Naive thymus-derived CD4-positive, alpha-beta T cell (primary cell): ENCODE results near the gene CBX3. TPM values are rescaled to one million over a fixed set of nuclear protein-coding genes. Genes with fewer than 3 reads are reported as not detected.

Experiments
- ATAC-seq: fragments of 150-1000 bp; cut with Tn5 transposase; 2 replicates; pipeline ENCODE4 v1.10.0; 2021; ENCODE audit warnings: mild to moderate bottlenecking, moderate library complexity
- CTCF ChIA-PET: fragments of 350-600 bp; sonication (Branson Sonifier 250); formaldehyde crosslinking; loops from one replicate; lab custom pipeline; 2021; ENCODE audit warnings: antibody characterized with exemption; lab: Charles Lee
- POLR2A ChIA-PET: fragments of 350-600 bp; sonication (Branson Sonifier 250); formaldehyde crosslinking; loops from one replicate; lab custom pipeline; 2021; ENCODE audit warnings: antibody characterized with exemption, inconsistent platforms; lab: Charles Lee
- DNase-seq, 9 donors: peaks; one replicate each; pipeline versions ENCODE4 v3.0.0 to v3.0.0-alpha.2; 2020 to 2022; ENCODE audit warnings: mixed read lengths in 1 of 9
- H3K27ac ChIP-seq: one replicate; pipeline ENCODE4 v1.7.0; 2013; ENCODE audit warnings: mild to moderate bottlenecking, low read depth, low read length, moderate library complexity
- H3K27me3 ChIP-seq, 2 donors: one replicate each; pipeline ENCODE4 v1.7.0; 2013; ENCODE audit warnings: low read length in 2 of 2, mild to moderate bottlenecking in 2 of 2, moderate library complexity in 2 of 2; ENCODE audit not compliant: control insufficient read depth in 2 of 2, insufficient read depth in 2 of 2
- H3K36me3 ChIP-seq, 3 experiments: 1 replicate in 2 of 3; 2 replicates in 1 of 3; pipeline ENCODE4 v1.7.0; 2013; ENCODE audit warnings: low read length in 3 of 3, mild to moderate bottlenecking in 3 of 3, moderate library complexity in 1 of 3; ENCODE audit not compliant: insufficient read depth in 3 of 3, control insufficient read depth in 2 of 3
- H3K4me1 ChIP-seq, 2 donors: one replicate each; pipeline ENCODE4 v1.7.0; 2013; ENCODE audit warnings: low read length in 2 of 2, mild to moderate bottlenecking in 2 of 2, moderate library complexity in 1 of 2; ENCODE audit not compliant: control insufficient read depth in 2 of 2, insufficient read depth in 2 of 2
- H3K4me3 ChIP-seq: 2 replicates; pipeline ENCODE4 v1.7.0; 2013; ENCODE audit warnings: mild to moderate bottlenecking, low read length
- H3K9me3 ChIP-seq, 3 experiments: 1 replicate in 2 of 3; 2 replicates in 1 of 3; pipeline ENCODE4 v1.7.0; 2013; ENCODE audit warnings: low read length in 3 of 3; ENCODE audit not compliant: control insufficient read depth in 2 of 3
- H3K27ac Mint-ChIP-seq, 9 donors: one replicate each; pipeline ENCODE4 v1.8.0; 2020 to 2022; ENCODE audit warnings: mixed read lengths in 9 of 9, mild to moderate bottlenecking in 8 of 9, moderate library complexity in 5 of 9, inconsistent platforms in 2 of 9
- H3K27me3 Mint-ChIP-seq, 5 donors: one replicate each; pipeline ENCODE4 v1.8.0; 2021 to 2022; ENCODE audit warnings: mixed read lengths in 5 of 5, mild to moderate bottlenecking in 1 of 5
- H3K36me3 Mint-ChIP-seq, 5 donors: one replicate each; pipeline ENCODE4 v1.8.0; 2020 to 2022; ENCODE audit warnings: mixed read lengths in 5 of 5, mild to moderate bottlenecking in 3 of 5, inconsistent platforms in 1 of 5
- H3K4me1 Mint-ChIP-seq, 7 donors: one replicate each; pipeline ENCODE4 v1.8.0; 2020 to 2022; ENCODE audit warnings: mixed read lengths in 7 of 7, mild to moderate bottlenecking in 3 of 7, inconsistent platforms in 1 of 7
- H3K4me3 Mint-ChIP-seq, 10 donors: one replicate each; pipeline ENCODE4 v1.8.0; 2020 to 2022; ENCODE audit warnings: mild to moderate bottlenecking in 10 of 10, mixed read lengths in 10 of 10, moderate library complexity in 6 of 10, inconsistent platforms in 2 of 10
- H3K9me3 Mint-ChIP-seq, 11 donors: one replicate each; pipeline ENCODE4 v1.8.0; 2020 to 2022; ENCODE audit warnings: mixed read lengths in 11 of 11, mild to moderate bottlenecking in 4 of 11, inconsistent platforms in 1 of 11, moderate library complexity in 1 of 11
- intact Hi-C, 2 donors: fragments of 100-400 bp; cut with micrococcal nuclease; formaldehyde crosslinking; loops; one replicate each; pipeline ENCODE4 v1.15.1; 2023
- polyA plus RNA-seq, 2 donors: library from polyadenylated mRNA; unstranded; fragments of 300-500 nt; fragmentation: Illumina TruSeq; gene quantifications; one replicate each; pipeline ENCODE4 v1.2.3, GENCODE V29; 2021
- total RNA-seq, 6 experiments: library from RNA in 5 of 6; stranded (reverse) in 5 of 6; gene quantifications; 1 replicate in 5 of 6; 2 replicates in 1 of 6; pipeline ENCODE4 v1.2.3 and lab custom pipeline; 2021 to 2026

Gene CBX3
- total and polyA plus RNA-seq, 7 experiments from 2014 or later = 86.9 to 214 (median 112) TPM

- peaks cover 26 to 56% (median 51%) of the 10 kb centered on the region in 7 donors for H3K4me1 Mint-ChIP-seq
Measured at GRCh38 chr7:26203016-26203415, 1.5 kb downstream of the CBX3 start.

GRCh38 chr7:26208040-26208439, 6.5 kb downstream of the CBX3 start:
- Mint-ChIP-seq H3K4me3 (no peak overlapping the region), H3K4me1 (peaks cover 32 to 67% (median 57%) of the 10 kb centered on the region in 7 donors), H3K36me3 (peaks cover 7 to 51% (median 41%) of the 10 kb centered on the region in 5 donors), H3K9me3 (no peaks in the 10 kb centered on the region), H3K27ac (peak overlapping the region in 4 of 9 donors; percentile 21 to 82 (median 60)), H3K27me3 (no peaks in the 10 kb centered on the region)
- CTCF ChIA-PET = interaction anchor here (0.6 to 1.1 kb wide), 4 partner anchors 10 to 78 kb away, joined by 3 to 5 read pairs (median 3); no protein-coding TSS in a partner anchor
- no peaks in the 10 kb centered on the region for H3K27me3 ChIP-seq
- H3K36me3 ChIP-seq = peaks cover 6 to 63% (median 27%) of the 10 kb centered on the region in 3 experiments
- intact Hi-C loops = no loop called here
- POLR2A ChIA-PET = interaction anchor here (0.7 kb wide), 1 partner anchor 12 kb away, joined by 3 read pairs; no protein-coding TSS in a partner anchor
- H3K4me3 ChIP-seq = no peak overlapping the region
- no peak for DNase-seq
- H3K9me3 ChIP-seq = no peaks in the 10 kb centered on the region
- peaks cover 8 to 21% of the 10 kb centered on the region in 2 donors for H3K4me1 ChIP-seq
- no peak overlapping the region for H3K27ac ChIP-seq
- ATAC-seq = no peak

More at GRCh38 chr7:26203016-26203415, 1.5 kb downstream of the CBX3 start:
- Mint-ChIP-seq H3K9me3 (peaks cover 0 to 17% (median 0%) of the 10 kb centered on the region in 11 donors), H3K27ac (peak overlapping the region; percentile 83 to 92 (median 88)), H3K4me3 (peak overlapping the region; percentile 76 to 100 (median 92)), H3K27me3 (peaks cover 0 to 9% (median 0%) of the 10 kb centered on the region in 5 donors), H3K36me3 (peaks cover 11 to 51% (median 39%) of the 10 kb centered on the region in 5 donors)
- no peak for DNase-seq
- ChIA-PET POLR2A (interaction anchor here (0.8 to 13.1 kb wide), 10 partner anchors 11 to 124 kb away, joined by 3 to 289 read pairs (median 20); partner anchors contain the start of genes NFE2L3 and SNX10), CTCF (interaction anchor here (0.6 kb wide), 1 partner anchor 90 kb away, joined by 4 read pairs; no protein-coding TSS in a partner anchor)
- intact Hi-C loops = loop anchor here in 1 of 2 donors (5.0 kb wide), 4 partner anchors 464 to 1221 kb away; partner anchors contain the start of genes HOXA10, HOXA7 and OSBPL3
- H3K4me3 ChIP-seq = peak overlapping the region; percentile 99
- no peaks in the 10 kb centered on the region for H3K27me3 ChIP-seq
- no peak for ATAC-seq
- peaks cover 8 to 21% of the 10 kb centered on the region in 2 donors for H3K4me1 ChIP-seq
- peaks cover 0 to 44% (median 15%) of the 10 kb centered on the region in 3 experiments for H3K36me3 ChIP-seq
- no peaks in the 10 kb centered on the region for H3K9me3 ChIP-seq
- H3K27ac ChIP-seq = peak overlapping the region; percentile 97

- H3K36me3 ChIP-seq = peaks cover 6 to 43% (median 15%) of the 10 kb centered on the region in 3 experiments
- H3K4me3 Mint-ChIP-seq = no peak overlapping the region
- H3K9me3 ChIP-seq = no peaks in the 10 kb centered on the region
- H3K4me3 ChIP-seq = no peak overlapping the region
- H3K36me3 Mint-ChIP-seq = peaks cover 3 to 36% (median 31%) of the 10 kb centered on the region in 5 donors
- no peak overlapping the region for H3K27ac ChIP-seq
- ChIA-PET POLR2A (interaction anchor here (0.8 to 1.4 kb wide), 4 partner anchors 8 to 78 kb away, joined by 3 to 8 read pairs (median 4); partner anchors contain the start of genes CBX3 and SNX10), CTCF (no interaction called here)
- no peaks in the 10 kb centered on the region for H3K9me3 Mint-ChIP-seq
- H3K4me1 Mint-ChIP-seq = peaks cover 11 to 22% (median 20%) of the 10 kb centered on the region in 7 donors
- ATAC-seq (no peak), DNase-seq (no peak)
- no peaks in the 10 kb centered on the region for H3K27me3 ChIP-seq
- peak overlapping the region in 1 of 9 donors; percentile 54 for H3K27ac Mint-ChIP-seq
- intact Hi-C loops = no loop called here
- H3K27me3 Mint-ChIP-seq = no peaks in the 10 kb centered on the region
- no peaks in the 10 kb centered on the region for H3K4me1 ChIP-seq
Measured at GRCh38 chr7:26212921-26213718, 11.6 kb downstream of the CBX3 start.

GRCh38 chr7:26213807-26214515, 12.4 kb downstream of the CBX3 start:
- Mint-ChIP-seq H3K4me1 (peaks cover 11 to 22% (median 20%) of the 10 kb centered on the region in 7 donors), H3K27ac (peak overlapping the region in 3 of 9 donors; percentile 2 to 63 (median 53)), H3K36me3 (peaks cover 3 to 36% (median 31%) of the 10 kb centered on the region in 5 donors), H3K27me3 (no peaks in the 10 kb centered on the region), H3K4me3 (no peak overlapping the region), H3K9me3 (no peaks in the 10 kb centered on the region)
- no peak for ATAC-seq
- no peak for DNase-seq
- H3K4me1 ChIP-seq = no peaks in the 10 kb centered on the region
- intact Hi-C loops = no loop called here
- H3K27me3 ChIP-seq = no peaks in the 10 kb centered on the region
- H3K36me3 ChIP-seq = peaks cover 6 to 36% (median 11%) of the 10 kb centered on the region in 3 experiments
- ChIA-PET CTCF (interaction anchor here (0.6 kb wide), 1 partner anchor 155 kb away, joined by 3 read pairs; no protein-coding TSS in a partner anchor), POLR2A (interaction anchor here (0.8 to 1.5 kb wide), 7 partner anchors 9 to 78 kb away, joined by 3 to 8 read pairs (median 4); partner anchors contain the start of genes CBX3, HNRNPA2B1 and SNX10)
- no peak overlapping the region for H3K27ac ChIP-seq
- H3K9me3 ChIP-seq = no peaks in the 10 kb centered on the region
- H3K4me3 ChIP-seq = no peak overlapping the region

GRCh38 chr7:26216049-26216448, 14.5 kb downstream of the CBX3 start:
- ChIA-PET CTCF (no interaction called here), POLR2A (no interaction called here)
- peak overlapping the region in 1 of 9 donors; percentile 41 for H3K27ac Mint-ChIP-seq
- peaks cover 6 to 14% (median 7%) of the 10 kb centered on the region in 7 donors for H3K4me1 Mint-ChIP-seq
- H3K4me3 Mint-ChIP-seq = no peak overlapping the region
- no peaks in the 10 kb centered on the region for H3K9me3 ChIP-seq
- H3K36me3 ChIP-seq = peaks cover 0 to 16% (median 3%) of the 10 kb centered on the region in 3 experiments
- no peaks in the 10 kb centered on the region for H3K27me3 ChIP-seq
- H3K4me3 ChIP-seq = no peak overlapping the region
- peaks cover 0 to 25% (median 21%) of the 10 kb centered on the region in 5 donors for H3K36me3 Mint-ChIP-seq
- H3K9me3 Mint-ChIP-seq = no peaks in the 10 kb centered on the region
- no peak overlapping the region for H3K27ac ChIP-seq
- no peaks in the 10 kb centered on the region for H3K4me1 ChIP-seq
- no peak for ATAC-seq
- DNase-seq = no peak
- H3K27me3 Mint-ChIP-seq = peaks cover 0 to 6% (median 0%) of the 10 kb centered on the region in 5 donors
- intact Hi-C loops = no loop called here

- Histone ChIP-seq H3K27ac (no peak overlapping the region), H3K27me3 (no peaks in the 10 kb centered on the region), H3K9me3 (no peaks in the 10 kb centered on the region), H3K4me3 (no peak overlapping the region), H3K4me1 (no peaks in the 10 kb centered on the region), H3K36me3 (no peaks in the 10 kb centered on the region)
- Mint-ChIP-seq H3K36me3 (no peaks in the 10 kb centered on the region), H3K27ac (no peak overlapping the region), H3K9me3 (no peaks in the 10 kb centered on the region), H3K4me1 (no peaks in the 10 kb centered on the region), H3K4me3 (no peak overlapping the region), H3K27me3 (peaks cover 4 to 34% (median 9%) of the 10 kb centered on the region in 5 donors)
- POLR2A ChIA-PET = interaction anchor here (0.6 to 0.8 kb wide), 2 partner anchors 30 to 63 kb away, joined by 3 to 6 read pairs; no protein-coding TSS in a partner anchor
- DNase-seq (no peak), ATAC-seq (no peak)
- CTCF ChIA-PET = no interaction called here
- intact Hi-C loops = no loop called here
Measured at GRCh38 chr7:26224359-26224758, 22.8 kb downstream of the CBX3 start.
